ENCODE data around the gene JMJD7. TPM values are rescaled to one million over a fixed set of nuclear protein-coding genes. Genes with fewer than 3 reads are reported as not detected.

The JMJD7 gene
- total RNA-seq, 1 experiment from 2014 or later: 13.5 TPM

DNA sequence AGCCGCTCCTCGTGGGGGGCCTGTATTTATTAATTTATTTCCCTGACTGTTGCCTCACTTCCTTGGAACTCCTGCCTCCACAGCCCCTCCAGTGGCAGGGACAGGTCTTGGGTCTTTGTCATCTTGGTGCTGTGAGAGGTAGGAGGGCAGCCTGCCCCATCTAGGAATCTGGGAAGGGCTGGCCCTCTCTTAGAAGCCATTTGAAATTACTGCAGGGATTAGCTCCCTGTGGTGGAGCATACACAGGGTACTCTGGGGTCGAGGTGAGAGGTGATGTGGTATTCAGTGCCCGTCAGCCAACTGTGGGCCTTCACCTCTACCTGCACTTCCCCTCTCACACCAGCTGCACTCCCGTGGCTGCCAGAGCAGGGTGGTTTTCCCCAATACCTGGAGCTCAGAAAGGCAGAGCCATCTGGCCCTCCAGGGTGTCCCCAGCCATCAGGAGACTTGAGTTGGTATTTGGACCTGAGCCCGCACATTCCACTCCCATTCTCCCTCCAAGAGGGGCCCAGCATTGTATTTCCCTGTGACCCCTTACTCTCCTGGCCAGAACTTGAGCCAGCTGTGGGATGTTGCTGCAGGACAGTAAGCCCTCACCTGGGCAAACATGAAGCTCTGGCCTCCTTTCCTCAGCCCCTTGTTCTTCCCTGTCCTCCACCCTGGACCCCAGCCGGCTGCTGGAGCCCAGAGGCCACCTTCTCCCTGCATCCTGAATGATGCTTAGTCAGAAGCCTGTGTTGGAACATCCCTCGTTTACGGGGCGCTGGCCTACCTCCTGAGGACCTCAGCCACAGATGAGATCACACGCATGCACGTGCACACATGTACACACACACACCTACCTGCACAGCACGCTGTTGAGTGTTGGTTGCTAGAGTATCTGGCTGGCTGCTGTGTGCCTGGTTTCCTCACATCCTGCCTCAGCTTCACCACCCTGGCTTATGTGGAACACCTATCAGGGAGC is 2.0 kb upstream of the JMJD7 start (continued):
- TF ChIP-seq JUND (IDR thresholded peaks at IDR 0.05): no peak

GRCh38 chr15:41827290-41827879 is 507 bp upstream of the JMJD7 start:
- H3K36me3 ChIP-seq (ENCODE audit: control insufficient read depth in 1 of 2, insufficient read depth in 2 of 2, low read length in 2 of 2): peaks cover 0 to 3% of the 10 kb centered on the region in 2 experiments; a peak in 1 of 4 replicates
- RAD21 ChIA-PET (ENCODE audit: low non-redundant PET in 1 of 2, low total read pairs in 2 of 2, uncharacterized antibody in 2 of 2, unreplicated experiment in 2 of 2): no interaction called here

GRCh38 chr15:41828807-41829141 is 882 bp downstream of the JMJD7 start:
- no peak overlapping the region for H3K27ac ChIP-seq (ENCODE audit: low read depth, low read length)
- no peaks in the 10 kb centered on the region for H3K27me3 ChIP-seq (ENCODE audit: insufficient read depth, low read length)
- ATAC-seq (no peak), DNase-seq (ENCODE audit: low read depth, low spot score) (no peak)
- H3K4me2 ChIP-seq (ENCODE audit: low read length): peak overlapping the region; percentile 98
- intact Hi-C loops (cut with micrococcal nuclease): loop anchor here (5.0 kb wide), 1 partner anchor 74 kb away; no protein-coding TSS in a partner anchor
- no peaks in the 10 kb centered on the region for H3K9me2 ChIP-seq (ENCODE audit: insufficient read depth)
- peak overlapping the region; percentile 85 for H3K9ac ChIP-seq (ENCODE audit: low read length)
- no peaks in the 10 kb centered on the region for H4K20me1 ChIP-seq (ENCODE audit: insufficient read depth)
- RAD21 ChIA-PET (ENCODE audit: low non-redundant PET in 1 of 2, low total read pairs in 2 of 2, uncharacterized antibody in 2 of 2, unreplicated experiment in 2 of 2): no interaction called here
- POLR2A ChIA-PET: no interaction called here
- H3K4me3 ChIP-seq (replicated peaks in 1 of 2; ENCODE audit: low read depth in 1 of 2, low read length in 2 of 2): peak overlapping the region; percentile 90
- TF ChIP-seq MAX (IDR thresholded peaks at IDR 0.05): no peak
- no peak overlapping the region for H2AFZ ChIP-seq (ENCODE audit: low read depth, low read length, poor library complexity, severe bottlenecking)
- peaks cover 6 to 18% of the 10 kb centered on the region in 2 experiments; a peak in 3 of 4 replicates for H3K4me1 ChIP-seq (ENCODE audit: control insufficient read depth in 1 of 2, insufficient read depth in 2 of 2, low read length in 2 of 2)
- BruUV-seq (replicated peaks): TSS peak; percentile 68
- CTCF ChIA-PET: no interaction called here
- no peaks in the 10 kb centered on the region for H3K9me3 ChIP-seq (ENCODE audit: control insufficient read depth in 1 of 2, insufficient read depth in 1 of 2, low read depth in 1 of 2, low read length in 2 of 2)
- H3K79me2 ChIP-seq (ENCODE audit: insufficient read depth, low read length): no peaks in the 10 kb centered on the region
- no peaks in the 10 kb centered on the region; a peak in 1 of 4 replicates for H3K36me3 ChIP-seq (ENCODE audit: control insufficient read depth in 1 of 2, insufficient read depth in 2 of 2, low read length in 2 of 2)

More at GRCh38 chr15:41827290-41827879, 507 bp upstream of the JMJD7 start:
- CTCF ChIA-PET: interaction anchor here (1.9 kb wide), 1 partner anchor 53 kb away, joined by 8 read pairs; the partner anchor contains the start of gene MAPKBP1
- ATAC-seq (peak; percentile 1; the same call in 1 of the 2 replicates), DNase-seq (ENCODE audit: low read depth, low spot score) (no peak)
- TF ChIP-seq JUND (IDR thresholded peaks at IDR 0.05): no peak
- 0 out of 2 replicates have a peak, but pooled peaks have one; percentile 29 for TF ChIP-seq SIN3A (IDR thresholded peaks at IDR 0.05; ENCODE audit: low read depth)
- Histone ChIP-seq H3K9me3 (ENCODE audit: control insufficient read depth in 1 of 2, insufficient read depth in 1 of 2, low read depth in 1 of 2, low read length in 2 of 2) (no peaks in the 10 kb centered on the region), H3K4me2 (ENCODE audit: low read length) (peak overlapping the region; percentile 98), H3K79me2 (ENCODE audit: insufficient read depth, low read length) (no peaks in the 10 kb centered on the region), H3K27me3 (ENCODE audit: insufficient read depth, low read length) (no peaks in the 10 kb centered on the region), H3K9me2 (ENCODE audit: insufficient read depth) (no peaks in the 10 kb centered on the region), H3K4me3 (replicated peaks in 1 of 2; ENCODE audit: low read depth in 1 of 2, low read length in 2 of 2) (peak overlapping the region; percentile 34 to 90), H3K27ac (ENCODE audit: low read depth, low read length) (no peak overlapping the region), H3K4me1 (ENCODE audit: control insufficient read depth in 1 of 2, insufficient read depth in 2 of 2, low read length in 2 of 2) (peaks cover 6 to 13% of the 10 kb centered on the region in 2 experiments; a peak in 3 of 4 replicates), H2AFZ (ENCODE audit: low read depth, low read length, poor library complexity, severe bottlenecking) (no peak overlapping the region), H3K9ac (ENCODE audit: low read length) (peak overlapping the region; percentile 85), H4K20me1 (ENCODE audit: insufficient read depth) (no peaks in the 10 kb centered on the region)
- BruUV-seq (replicated peaks): no TSS peak
- intact Hi-C loops (cut with micrococcal nuclease): loop anchor here (5.0 kb wide), 1 partner anchor 75 kb away; no protein-coding TSS in a partner anchor
- POLR2A ChIA-PET: interaction anchor here (1.3 kb wide), 1 partner anchor 145 kb away, joined by 3 read pairs; the partner anchor contains the start of gene EHD4

All from HCT116 (cell line).